Bronchial epithelial cell (primary cell): ENCODE results near the gene PAIP2. TPM values are rescaled to one million over a fixed set of nuclear protein-coding genes. Genes with fewer than 3 reads are reported as not detected.
"Not testable (repeated sequence)": the region's sequence is repeated elsewhere in the genome, so short reads cannot be mapped to it uniquely, and the experiment has no call there.

ENCODE experiments used
- DNase-seq: peaks from one replicate; pipeline ENCODE4 v3.0.0-alpha.2; 2010; ENCODE audit warnings: low read depth
- FAIRE-seq: peaks from 2 replicates; lab custom pipeline; 2011; peaks lifted over from hg19 to GRCh38; lab: Jason Lieb, UNC
- H3K27me3 ChIP-seq: 2 replicates; pipeline ENCODE4 v1.5.1; 2011; ENCODE audit warnings: low read length; ENCODE audit not compliant: control insufficient read depth, insufficient read depth
- H3K36me3 ChIP-seq: 2 replicates; pipeline ENCODE4 v1.5.1; 2011; ENCODE audit warnings: low read length; ENCODE audit not compliant: control insufficient read depth, insufficient read depth
- H3K4me3 ChIP-seq: 2 replicates; pipeline ENCODE4 v1.5.1; 2011; ENCODE audit warnings: mild to moderate bottlenecking, low read depth, low read length, control low read depth
- CTCF ChIP-seq: IDR thresholded peaks from 2 replicates; pipeline ENCODE4 v1.5.1; 2011; ENCODE audit warnings: mild to moderate bottlenecking, moderate library complexity, low read length, control low read depth, inconsistent platforms; ENCODE audit not compliant: insufficient read depth, severe bottlenecking
- total RNA-seq: library from RNA; depleted of rRNA; stranded (reverse); fragments of >200 nt; gene quantifications from 2 replicates; pipeline ENCODE4 v1.2.1, GENCODE V29; 2014

Gene PAIP2
- total RNA-seq, 1 donor from 2014 or later, result 68.7 TPM

GRCh38 chr5:139301808-139302499, 39.7 kb upstream of the PAIP2 start:
- DNase-seq (no peak), FAIRE-seq (no peak)
- Histone ChIP-seq H3K36me3 (no peaks in the 10 kb centered on the region), H3K4me3 (no peak overlapping the region), H3K27me3 (no peaks in the 10 kb centered on the region)
- TF ChIP-seq CTCF, result no peak

- no peaks in the 10 kb centered on the region for H3K36me3 ChIP-seq
- DNase-seq (no peak), FAIRE-seq (no peak)
- TF ChIP-seq CTCF, result no peak
- no peak overlapping the region for H3K4me3 ChIP-seq
- H3K27me3 ChIP-seq, result no peaks in the 10 kb centered on the region
These were observed 37.0 kb upstream of the PAIP2 start for GRCh38 chr5:139304391-139305324.

GRCh38 chr5:139306197-139306596, 35.5 kb upstream of the PAIP2 start:
- TF ChIP-seq CTCF, result no peak
- Histone ChIP-seq H3K4me3 (no peak overlapping the region), H3K27me3 (no peaks in the 10 kb centered on the region), H3K36me3 (no peaks in the 10 kb centered on the region)
- no peak for DNase-seq
- no peak for FAIRE-seq

- H3K27me3 ChIP-seq, result no peaks in the 10 kb centered on the region
- no peaks in the 10 kb centered on the region for H3K36me3 ChIP-seq
- H3K4me3 ChIP-seq, result no peak overlapping the region
- no peak for TF ChIP-seq CTCF
- no peak for DNase-seq
- FAIRE-seq, result no peak
These were observed 34.9 kb upstream of the PAIP2 start for GRCh38 chr5:139306628-139307379.

- no peak overlapping the region for H3K4me3 ChIP-seq
- no peak for TF ChIP-seq CTCF
- H3K27me3 ChIP-seq, result no peaks in the 10 kb centered on the region
- FAIRE-seq (no peak), DNase-seq (no peak)
- H3K36me3 ChIP-seq, result no peaks in the 10 kb centered on the region
These were observed 32.9 kb upstream of the PAIP2 start for GRCh38 chr5:139308797-139309196.

- H3K4me3 ChIP-seq, H3K27me3 ChIP-seq, H3K36me3 ChIP-seq, FAIRE-seq: not testable (repeated sequence)
- peak; percentile 77 for DNase-seq
These were observed 30.9 kb upstream of the PAIP2 start for GRCh38 chr5:139310715-139311186.
